Caco-2 (cell line): Measurements from ENCODE around the gene CFAP54. TPM values are rescaled to one million over a fixed set of nuclear protein-coding genes. Genes with fewer than 3 reads are reported as not detected.

Source experiments
- BruUV-seq: library from RNA; stranded (reverse); fragments of 400-500 nt; replicated peaks from 2 replicates; lab custom pipeline; 2021; lab: Mats Ljungman, UMichigan
- CTCF ChIA-PET: fragments of 300-600 bp; sonication (Branson Sonifier 250); formaldehyde crosslinking; loops from one replicate; lab custom pipeline; 2022; ENCODE audit warnings: antibody characterized with exemption; lab: Charles Lee
- POLR2A ChIA-PET: fragments of 300-600 bp; sonication (Branson Sonifier 250); formaldehyde crosslinking; loops from one replicate; lab custom pipeline; 2022; ENCODE audit warnings: antibody characterized with exemption; lab: Charles Lee
- DNase-seq, 2 experiments: peaks; one replicate each; pipeline versions ENCODE4 v3.0.0 to v3.0.0-alpha.2; 2020 to 2022
- H3K27me3 ChIP-seq: replicated peaks from 2 replicates; pipeline ENCODE4 v1.6.0; 2011; ENCODE audit warnings: low read length; ENCODE audit not compliant: control insufficient read depth, insufficient read depth
- H3K36me3 ChIP-seq: 2 replicates; pipeline ENCODE4 v1.5.1; 2011; ENCODE audit warnings: low read length; ENCODE audit not compliant: control insufficient read depth, insufficient read depth
- H3K4me1 ChIP-seq: fragments of 250-450 bp; sonication (Bioruptor Pico); 2 replicates; pipeline ENCODE4 v1.5.1; 2020; ENCODE audit warnings: mild to moderate bottlenecking
- H3K4me3 ChIP-seq: 2 replicates; pipeline ENCODE4 v1.5.1; 2011; ENCODE audit warnings: low read depth, mild to moderate bottlenecking, control low read depth, low read length
- H3K9me3 ChIP-seq: fragments of 250-450 bp; sonication (Bioruptor Pico); 2 replicates; pipeline ENCODE4 v1.5.1; 2020; ENCODE audit warnings: mild to moderate bottlenecking, moderate library complexity
- H3K27ac Mint-ChIP-seq: one replicate; pipeline ENCODE4 v1.8.0; 2022; ENCODE audit warnings: mixed read lengths; ENCODE audit not compliant: unreplicated experiment
- H3K27me3 Mint-ChIP-seq: one replicate; pipeline ENCODE4 v1.8.0; 2022; ENCODE audit warnings: mixed read lengths; ENCODE audit not compliant: insufficient read depth, unreplicated experiment
- H3K36me3 Mint-ChIP-seq: one replicate; pipeline ENCODE4 v1.8.0; 2022; ENCODE audit warnings: mild to moderate bottlenecking, mixed read lengths; ENCODE audit not compliant: insufficient read depth, unreplicated experiment
- H3K4me1 Mint-ChIP-seq: one replicate; pipeline ENCODE4 v1.8.0; 2022; ENCODE audit warnings: low read depth, mixed read lengths; ENCODE audit not compliant: unreplicated experiment
- H3K4me3 Mint-ChIP-seq: one replicate; pipeline ENCODE4 v1.8.0; 2022; ENCODE audit warnings: mild to moderate bottlenecking, moderate library complexity, mixed read lengths; ENCODE audit not compliant: unreplicated experiment
- H3K9me3 Mint-ChIP-seq: one replicate; pipeline ENCODE4 v1.8.0; 2022; ENCODE audit warnings: mixed read lengths; ENCODE audit not compliant: unreplicated experiment
- CTCF ChIP-seq, 2 experiments: fragments of 200-600 bp in 1 of 2; IDR thresholded peaks; 1 replicate in 1 of 2; 2 replicates in 1 of 2; pipeline versions ENCODE4 v1.5.1 to v1.8.0; 2011 to 2022; ENCODE audit warnings: antibody characterized with exemption in 1 of 2, control low read depth in 1 of 2, inconsistent platforms in 1 of 2, low read depth in 1 of 2, low read length in 1 of 2, mild to moderate bottlenecking in 1 of 2, moderate library complexity in 1 of 2; ENCODE audit not compliant: insufficient read depth in 1 of 2, severe bottlenecking in 1 of 2, unreplicated experiment in 1 of 2
- intact Hi-C: fragments of 100-400 bp; cut with micrococcal nuclease; formaldehyde crosslinking; loops from one replicate; pipeline ENCODE4 v1.10.0; 2022; ENCODE audit not compliant: unreplicated experiment
- total RNA-seq: library from RNA; stranded (reverse); gene quantifications from 2 replicates; pipeline ENCODE4 v1.2.3, GENCODE V29; 2022

The CFAP54 gene
- total RNA-seq, 1 experiment from 2014 or later: 0.14 TPM

- POLR2A ChIA-PET: no interaction called here
- intact Hi-C loops: loop anchor here (5.0 kb wide), 1 partner anchor 52 kb away; no protein-coding TSS in a partner anchor
- peaks cover 9% of the 10 kb centered on the region for H3K36me3 Mint-ChIP-seq
- DNase-seq: no peak
- CTCF ChIA-PET: no interaction called here
- Histone ChIP-seq H3K4me3 (no peak overlapping the region), H3K9me3 (no peaks in the 10 kb centered on the region; the same call in 1 of the 2 replicates), H3K27me3 (no peaks in the 10 kb centered on the region), H3K4me1 (peaks cover 24% of the 10 kb centered on the region), H3K36me3 (no peaks in the 10 kb centered on the region)
- peaks cover 19% of the 10 kb centered on the region for H3K9me3 Mint-ChIP-seq
- no TSS peak for BruUV-seq
- no peak overlapping the region for H3K4me3 Mint-ChIP-seq
- H3K27ac Mint-ChIP-seq: peak overlapping the region; percentile 50
- no peaks in the 10 kb centered on the region for H3K27me3 Mint-ChIP-seq
- peaks cover 24% of the 10 kb centered on the region for H3K4me1 Mint-ChIP-seq
- TF ChIP-seq CTCF (IDR thresholded peaks at IDR 0.05; ENCODE audit: insufficient read depth in 1 of 2, low read depth in 1 of 2, low read length in 1 of 2, severe bottlenecking in 1 of 2, unreplicated experiment in 1 of 2): no peak
Measured at GRCh38 chr12:96864335-96864734, 375.0 kb downstream of the CFAP54 start.

DNA sequence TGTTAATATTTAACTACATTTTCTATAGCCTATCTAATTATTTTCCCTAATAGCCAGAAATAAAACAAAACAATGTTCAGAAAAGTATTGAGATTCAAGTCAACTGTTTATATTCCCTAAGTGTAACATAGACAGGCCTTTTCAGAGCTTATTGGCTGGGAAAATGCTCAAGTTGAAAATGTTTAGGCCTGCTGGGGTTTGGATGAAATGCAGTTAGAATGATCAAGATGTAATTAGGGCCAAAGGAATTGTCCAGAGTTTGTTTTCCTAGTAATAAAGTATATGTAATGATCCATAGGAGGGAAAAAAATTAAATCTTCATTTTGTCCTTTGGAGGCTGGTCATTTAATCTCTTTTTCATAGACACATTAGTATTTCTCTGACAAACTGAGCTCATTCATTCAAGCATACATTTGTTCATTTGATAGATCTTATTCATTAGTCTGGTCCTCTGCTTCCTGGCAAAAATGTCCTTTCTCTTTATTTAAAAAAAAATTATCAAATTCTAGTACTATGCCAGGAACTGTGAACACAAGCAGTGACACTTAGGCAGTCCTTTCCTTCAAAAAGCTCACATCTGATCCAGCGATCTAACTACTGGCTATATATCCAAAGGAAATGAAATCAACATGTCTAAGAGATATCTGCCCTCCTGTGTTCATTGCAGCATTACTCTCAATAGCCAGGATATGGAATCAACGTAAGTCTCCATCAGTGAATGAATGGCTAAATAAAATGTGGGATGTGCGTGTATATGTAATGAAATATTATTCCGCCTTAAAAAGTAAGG is 377.6 kb downstream of the CFAP54 start:
- Mint-ChIP-seq H3K4me3 (no peak overlapping the region), H3K36me3 (peaks cover 9% of the 10 kb centered on the region), H3K4me1 (peaks cover 21% of the 10 kb centered on the region), H3K9me3 (peaks cover 18% of the 10 kb centered on the region), H3K27me3 (no peaks in the 10 kb centered on the region), H3K27ac (no peak overlapping the region)
- no peaks in the 10 kb centered on the region for H3K36me3 ChIP-seq
- peaks cover 13% of the 10 kb centered on the region for H3K4me1 ChIP-seq
- H3K9me3 ChIP-seq: no peaks in the 10 kb centered on the region; the same call in 1 of the 2 replicates
- H3K4me3 ChIP-seq: no peak overlapping the region
- no TSS peak for BruUV-seq
- no peak for DNase-seq
- ChIA-PET CTCF (no interaction called here), POLR2A (no interaction called here)
- TF ChIP-seq CTCF (IDR thresholded peaks at IDR 0.05; ENCODE audit: insufficient read depth in 1 of 2, low read depth in 1 of 2, low read length in 1 of 2, severe bottlenecking in 1 of 2, unreplicated experiment in 1 of 2): no peak
- intact Hi-C loops: no loop called here
- no peaks in the 10 kb centered on the region for H3K27me3 ChIP-seq

GRCh38 chr12:96870946-96871345 is 381.6 kb downstream of the CFAP54 start:
- ChIA-PET CTCF (no interaction called here), POLR2A (no interaction called here)
- intact Hi-C loops: no loop called here
- Histone ChIP-seq H3K4me1 (no peaks in the 10 kb centered on the region), H3K4me3 (no peak overlapping the region), H3K9me3 (no peaks in the 10 kb centered on the region; the same call in 1 of the 2 replicates), H3K36me3 (no peaks in the 10 kb centered on the region), H3K27me3 (no peaks in the 10 kb centered on the region)
- no peak for TF ChIP-seq CTCF (IDR thresholded peaks at IDR 0.05; ENCODE audit: insufficient read depth in 1 of 2, low read depth in 1 of 2, low read length in 1 of 2, severe bottlenecking in 1 of 2, unreplicated experiment in 1 of 2)
- DNase-seq: no peak
- H3K9me3 Mint-ChIP-seq: peaks cover 16% of the 10 kb centered on the region
- no peaks in the 10 kb centered on the region for H3K27me3 Mint-ChIP-seq
- peaks cover 7% of the 10 kb centered on the region for H3K4me1 Mint-ChIP-seq
- H3K4me3 Mint-ChIP-seq: no peak overlapping the region
- H3K27ac Mint-ChIP-seq: no peak overlapping the region
- no peaks in the 10 kb centered on the region for H3K36me3 Mint-ChIP-seq
- BruUV-seq: no TSS peak
